Stimulated activated CD8-positive, alpha-beta memory T cell treated with anti-CD3 and anti-CD28 coated beads, Interleukin-2, amount 100 ng/mL, for 48 hours (primary cell): Measurements from ENCODE around the gene CXXC5.

Experiments
- DNase-seq, 2 donors: peaks; one replicate each; pipeline ENCODE4 v3.0.0-alpha.2; 2020; ENCODE audit warnings: low read depth in 2 of 2

The CXXC5 gene

GRCh38 chr5:139692679-139693308, 44.6 kb downstream of the CXXC5 start:
- DNase-seq: no peak

- no peak for DNase-seq
Observed at GRCh38 chr5:139693676-139694364, 45.7 kb downstream of the CXXC5 start.

GRCh38 chr5:139694556-139695177, 46.5 kb downstream of the CXXC5 start:
- no peak for DNase-seq

GRCh38 chr5:139695178-139695573, 47.0 kb downstream of the CXXC5 start:
- DNase-seq: no peak

GRCh38 chr5:139696167-139696893, 48.2 kb downstream of the CXXC5 start:
- DNase-seq: no peak

GRCh38 chr5:139696894-139697658, 48.9 kb downstream of the CXXC5 start:
- DNase-seq: peak in 1 of 2 donors; percentile 31

- no peak for DNase-seq
Observed at GRCh38 chr5:139698490-139699146, 50.5 kb downstream of the CXXC5 start.

- no peak for DNase-seq
Observed at GRCh38 chr5:139699351-139699750, 51.2 kb downstream of the CXXC5 start.

GRCh38 chr5:139700711-139701055, 52.5 kb downstream of the CXXC5 start:
- DNase-seq: no peak

- no peak for DNase-seq
Observed at GRCh38 chr5:139701056-139701741, 53.0 kb downstream of the CXXC5 start.

- DNase-seq: no peak
Observed at GRCh38 chr5:139702548-139702947, 54.4 kb downstream of the CXXC5 start.

GRCh38 chr5:139704748-139705147, 56.6 kb downstream of the CXXC5 start:
- no peak for DNase-seq

GRCh38 chr5:139705191-139705590, 57.0 kb downstream of the CXXC5 start:
- no peak for DNase-seq

GRCh38 chr5:139705655-139706587, 57.8 kb downstream of the CXXC5 start:
- DNase-seq: no peak

GRCh38 chr5:139707445-139708003, 59.4 kb downstream of the CXXC5 start:
- DNase-seq: no peak

- DNase-seq: no peak
Observed at GRCh38 chr5:139708434-139708861, 60.3 kb downstream of the CXXC5 start.

- DNase-seq: no peak
Observed at GRCh38 chr5:139708877-139709581, 60.9 kb downstream of the CXXC5 start.

- no peak for DNase-seq
Observed at GRCh38 chr5:139709582-139710318, 61.6 kb downstream of the CXXC5 start.
